Gastroesophageal sphincter (tissue), 4 donors: Measurements from ENCODE around the gene WFIKKN1. TPM values are rescaled to one million over a fixed set of nuclear protein-coding genes. Genes with fewer than 3 reads are reported as not detected.

Source experiments
- ATAC-seq: fragments of 150-250 bp; one replicate; pipeline ENCODE4 v1.9.1; 2016; ENCODE audit warnings: mild to moderate bottlenecking, moderate library complexity
- H3K27ac ChIP-seq, 4 donors: fragments of 200-600 bp; sonication (generic) in 3 of 4; 1 replicate in 3 of 4; 2 replicates in 1 of 4; pipeline ENCODE4 v1.5.1; 2016 to 2019
- H3K27me3 ChIP-seq: fragments of 200-600 bp; sonication (generic); one replicate; pipeline ENCODE4 v1.5.1; 2019
- H3K36me3 ChIP-seq, 2 donors: fragments of 200-600 bp; sonication (generic); one replicate each; pipeline ENCODE4 v1.5.1; 2019; ENCODE audit warnings: control low read depth in 1 of 2
- H3K4me1 ChIP-seq, 3 donors: fragments of 200-600 bp; sonication (generic); 1 replicate in 2 of 3; 2 replicates in 1 of 3; pipeline ENCODE4 v1.5.1; 2016 to 2019; ENCODE audit warnings: control low read depth in 2 of 3
- H3K4me3 ChIP-seq, 2 donors: fragments of 200-600 bp; sonication (generic); one replicate each; pipeline ENCODE4 v1.5.1; 2019; ENCODE audit warnings: mild to moderate bottlenecking in 1 of 2, moderate library complexity in 1 of 2
- H3K9me3 ChIP-seq, 3 donors: fragments of 200-600 bp; sonication (generic); one replicate each; pipeline ENCODE4 v1.5.1; 2017 to 2019; ENCODE audit warnings: control low read depth in 2 of 3
- EP300 ChIP-seq: sonication (generic); formaldehyde crosslinking; IDR thresholded peaks from one replicate; pipeline ENCODE4 v1.6.1; 2017; ENCODE audit warnings: antibody characterized with exemption, mild to moderate bottlenecking
- POLR2A ChIP-seq, 2 donors: fragments of 450-650 bp; IDR thresholded peaks; one replicate each; pipeline ENCODE4 v1.6.1; 2017; ENCODE audit warnings: antibody characterized with exemption in 2 of 2, mild to moderate bottlenecking in 2 of 2, moderate library complexity in 1 of 2
- POLR2AphosphoS5 ChIP-seq: sonication (generic); formaldehyde crosslinking; IDR thresholded peaks from one replicate; pipeline ENCODE4 v1.6.1; 2017; ENCODE audit warnings: antibody characterized with exemption
- WGBS, 2 donors: methylation state at CpG; one replicate each; pipeline ENCODE4 v1.1.5; 2018; ENCODE audit warnings: low coverage in 1 of 2; 5-methylcytosine and 5-hydroxymethylcytosine counted together
- total RNA-seq, 4 donors: library from RNA; depleted of rRNA; stranded (reverse); fragments of >200 nt; gene quantifications; one replicate each; pipeline ENCODE4 v1.1.0, GENCODE V29; 2016
- TF ChIP-seq, protein P1 (sequence below), 4 experiments: fragments of 200-600 bp in 2 of 4; fragments of 450-650 bp in 2 of 4; sonication (generic) in 1 of 4; IDR thresholded peaks; one replicate each; pipeline ENCODE4 v1.5.1; 2017 to 2019; ENCODE audit warnings: antibody characterized with exemption in 4 of 4, mild to moderate bottlenecking in 2 of 4, moderate library complexity in 2 of 4

The WFIKKN1 gene
- total RNA-seq, 4 donors from 2014 or later = 0.17 to 0.93 (median 0.35) TPM; not detected in 1

DNA sequence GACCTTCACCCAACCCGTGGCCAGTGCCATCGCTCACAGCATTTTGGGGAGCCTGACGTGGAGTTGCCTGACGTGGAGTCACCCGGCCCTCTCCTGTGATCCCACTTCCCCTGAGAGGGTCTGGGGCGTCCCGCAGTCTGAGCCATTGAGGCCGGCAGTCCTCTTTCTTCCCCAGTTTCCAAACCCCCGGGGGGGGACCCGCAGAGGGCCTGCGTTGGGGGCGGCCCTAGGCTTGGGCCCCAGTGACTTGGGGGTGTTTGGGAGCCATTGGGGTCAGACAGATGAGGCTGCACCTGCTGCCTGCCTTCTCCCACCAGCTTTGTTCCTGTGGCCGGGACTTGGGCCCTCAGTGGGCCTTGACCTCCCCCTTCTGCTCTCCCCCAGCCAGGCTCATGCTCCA lies 38.9 kb downstream of the WFIKKN1 start:
- Histone ChIP-seq H3K36me3 (peaks cover 0 to 50% of the 10 kb centered on the region in 2 donors), H3K4me1 (peaks cover 0 to 36% (median 11%) of the 10 kb centered on the region in 3 donors), H3K27ac (no peak overlapping the region), H3K4me3 (no peak overlapping the region), H3K9me3 (no peaks in the 10 kb centered on the region), H3K27me3 (no peaks in the 10 kb centered on the region)
- TF ChIP-seq, protein P1, sequence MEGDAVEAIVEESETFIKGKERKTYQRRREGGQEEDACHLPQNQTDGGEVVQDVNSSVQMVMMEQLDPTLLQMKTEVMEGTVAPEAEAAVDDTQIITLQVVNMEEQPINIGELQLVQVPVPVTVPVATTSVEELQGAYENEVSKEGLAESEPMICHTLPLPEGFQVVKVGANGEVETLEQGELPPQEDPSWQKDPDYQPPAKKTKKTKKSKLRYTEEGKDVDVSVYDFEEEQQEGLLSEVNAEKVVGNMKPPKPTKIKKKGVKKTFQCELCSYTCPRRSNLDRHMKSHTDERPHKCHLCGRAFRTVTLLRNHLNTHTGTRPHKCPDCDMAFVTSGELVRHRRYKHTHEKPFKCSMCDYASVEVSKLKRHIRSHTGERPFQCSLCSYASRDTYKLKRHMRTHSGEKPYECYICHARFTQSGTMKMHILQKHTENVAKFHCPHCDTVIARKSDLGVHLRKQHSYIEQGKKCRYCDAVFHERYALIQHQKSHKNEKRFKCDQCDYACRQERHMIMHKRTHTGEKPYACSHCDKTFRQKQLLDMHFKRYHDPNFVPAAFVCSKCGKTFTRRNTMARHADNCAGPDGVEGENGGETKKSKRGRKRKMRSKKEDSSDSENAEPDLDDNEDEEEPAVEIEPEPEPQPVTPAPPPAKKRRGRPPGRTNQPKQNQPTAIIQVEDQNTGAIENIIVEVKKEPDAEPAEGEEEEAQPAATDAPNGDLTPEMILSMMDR (IDR thresholded peaks at IDR 0.05) = no peak
- TF ChIP-seq EP300 (no peak), POLR2AphosphoS5 (no peak), POLR2A (IDR thresholded peaks at IDR 0.05) (no peak)
- ATAC-seq = no peak
- no CpG with 5 or more reads among the region's 13 CpGs for WGBS, 2 donors

DNA sequence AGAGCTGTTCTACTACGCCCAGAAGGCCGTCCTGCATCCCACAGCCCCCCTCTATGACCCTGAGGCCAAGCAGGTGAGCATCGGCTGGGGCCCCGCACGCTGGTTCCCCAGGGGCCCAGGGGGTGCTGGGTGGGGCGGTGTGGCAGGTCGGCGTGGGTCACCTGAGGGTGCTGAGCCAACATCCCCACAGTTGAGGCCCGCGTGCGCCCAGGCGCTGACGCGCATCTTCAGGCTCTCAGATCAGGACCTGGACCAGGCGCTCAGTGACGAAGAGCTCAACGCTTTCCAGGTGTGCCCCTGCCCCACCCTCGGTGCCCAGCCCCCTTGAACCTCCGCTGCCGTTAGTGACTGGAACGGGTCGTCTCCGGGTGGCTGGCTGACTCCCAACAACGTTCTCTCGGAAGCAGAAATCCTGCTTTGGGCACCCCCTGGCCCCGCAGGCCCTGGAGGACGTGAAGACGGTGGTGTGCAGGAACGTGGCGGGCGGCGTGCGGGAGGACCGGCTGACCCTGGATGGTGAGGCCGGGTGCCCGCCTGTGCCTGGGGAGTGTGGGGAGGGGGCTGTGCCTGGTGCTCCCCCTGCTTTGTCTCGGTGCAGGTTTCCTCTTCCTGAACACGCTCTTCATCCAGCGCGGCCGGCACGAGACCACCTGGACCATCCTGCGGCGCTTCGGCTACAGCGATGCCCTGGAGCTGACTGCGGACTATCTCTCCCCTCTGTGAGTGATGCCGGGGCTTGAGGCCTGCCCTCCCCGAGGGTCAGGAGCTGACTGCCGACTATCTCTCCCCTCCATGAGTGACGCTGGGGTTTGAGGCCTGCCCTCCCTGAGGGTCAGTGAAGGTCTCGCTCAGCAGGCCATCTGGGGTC lies 39.9 kb downstream of the WFIKKN1 start:
- Histone ChIP-seq H3K27me3 (no peaks in the 10 kb centered on the region), H3K9me3 (no peaks in the 10 kb centered on the region), H3K36me3 (peaks cover 0 to 50% of the 10 kb centered on the region in 2 donors), H3K4me3 (no peak overlapping the region), H3K4me1 (peaks cover 0 to 47% (median 19%) of the 10 kb centered on the region in 3 donors), H3K27ac (no peak overlapping the region)
- WGBS, 2 donors = 94% methylated on average over 6 of the region's 52 CpGs; no CpG with 5 or more reads in 1 of the 2 donors
- no peak for ATAC-seq
- no peak for TF ChIP-seq POLR2AphosphoS5
- TF ChIP-seq POLR2A (IDR thresholded peaks at IDR 0.05) = no peak
- TF ChIP-seq, protein P1 (IDR thresholded peaks at IDR 0.05) = no peak
- no peak for TF ChIP-seq EP300

DNA sequence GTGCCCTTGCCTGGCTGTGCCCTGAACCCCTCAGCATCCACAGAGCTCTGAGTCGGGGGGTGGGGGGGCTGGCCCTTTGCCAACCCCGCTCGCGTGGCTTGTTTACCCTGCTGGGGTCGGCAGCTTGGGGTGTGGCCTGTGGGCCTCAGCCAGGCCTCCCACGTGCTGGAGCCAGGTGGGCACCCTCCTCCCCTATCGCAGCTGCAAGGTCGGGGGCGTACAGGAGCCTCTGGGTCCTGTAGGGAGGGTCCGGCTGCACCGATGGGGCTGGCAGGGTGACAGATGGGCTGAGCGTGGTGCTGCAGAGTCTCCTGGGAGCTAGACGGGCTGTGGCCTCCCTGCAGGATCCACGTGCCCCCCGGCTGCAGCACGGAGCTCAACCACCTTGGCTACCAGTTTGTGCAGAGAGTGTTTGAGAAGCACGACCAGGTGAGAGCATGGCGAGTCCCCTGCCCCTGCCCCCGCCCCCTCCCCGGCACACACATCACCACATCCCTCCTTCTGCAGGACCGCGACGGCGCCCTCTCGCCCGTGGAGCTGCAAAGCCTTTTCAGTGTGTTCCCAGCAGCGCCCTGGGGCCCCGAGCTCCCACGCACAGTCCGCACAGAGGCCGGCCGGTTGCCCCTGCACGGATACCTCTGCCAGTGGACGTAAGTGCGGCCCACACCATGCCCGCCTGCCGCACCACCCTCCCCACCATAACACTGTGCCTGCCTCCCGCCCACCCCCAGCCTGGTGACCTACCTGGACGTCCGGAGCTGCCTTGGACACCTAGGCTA lies 40.8 kb downstream of the WFIKKN1 start:
- no peaks in the 10 kb centered on the region for H3K9me3 ChIP-seq
- no CpG with 5 or more reads among the region's 40 CpGs for WGBS, 2 donors
- no peak for ATAC-seq
- no peak overlapping the region for H3K27ac ChIP-seq
- H3K4me3 ChIP-seq = no peak overlapping the region
- TF ChIP-seq POLR2A (IDR thresholded peaks at IDR 0.05) = no peak
- TF ChIP-seq EP300 = no peak
- no peak for TF ChIP-seq POLR2AphosphoS5
- H3K4me1 ChIP-seq = peaks cover 0 to 55% (median 26%) of the 10 kb centered on the region in 3 donors
- H3K36me3 ChIP-seq = peaks cover 0 to 50% of the 10 kb centered on the region in 2 donors
- H3K27me3 ChIP-seq = no peaks in the 10 kb centered on the region

DNA sequence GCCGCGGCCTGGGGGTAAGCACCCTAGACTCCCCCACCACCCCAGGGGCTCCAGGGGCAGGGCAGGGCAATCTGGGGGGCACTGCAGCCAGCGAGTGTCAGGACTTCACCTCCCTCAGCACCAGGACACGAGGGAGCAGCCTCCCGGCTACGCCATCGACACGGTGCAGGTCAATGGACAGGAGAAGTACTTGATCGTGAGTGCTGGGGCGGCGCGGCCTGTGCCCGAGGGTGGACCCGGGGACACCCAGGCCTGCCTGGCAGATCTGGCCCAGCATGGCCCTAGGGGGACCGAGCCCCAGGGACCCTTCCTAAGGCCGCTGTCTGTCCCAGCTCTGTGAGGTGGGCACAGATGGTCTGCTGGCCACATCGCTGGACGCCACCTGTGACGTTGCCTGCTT lies 41.6 kb downstream of the WFIKKN1 start:
- 100% methylated on average over 3 of the region's 19 CpGs; no CpG with 5 or more reads in 1 of the 2 donors for WGBS, 2 donors
- H3K27me3 ChIP-seq = peaks cover 6% of the 10 kb centered on the region
- TF ChIP-seq POLR2AphosphoS5 = no peak
- TF ChIP-seq, protein P1 (IDR thresholded peaks at IDR 0.05) = no peak
- TF ChIP-seq EP300 = no peak
- no peak for TF ChIP-seq POLR2A (IDR thresholded peaks at IDR 0.05)
- no peak overlapping the region for H3K4me3 ChIP-seq
- H3K27ac ChIP-seq = no peak overlapping the region
- H3K36me3 ChIP-seq = peaks cover 0 to 50% of the 10 kb centered on the region in 2 donors
- H3K9me3 ChIP-seq = no peaks in the 10 kb centered on the region
- H3K4me1 ChIP-seq = peaks cover 0 to 51% (median 26%) of the 10 kb centered on the region in 3 donors
- ATAC-seq = no peak

DNA sequence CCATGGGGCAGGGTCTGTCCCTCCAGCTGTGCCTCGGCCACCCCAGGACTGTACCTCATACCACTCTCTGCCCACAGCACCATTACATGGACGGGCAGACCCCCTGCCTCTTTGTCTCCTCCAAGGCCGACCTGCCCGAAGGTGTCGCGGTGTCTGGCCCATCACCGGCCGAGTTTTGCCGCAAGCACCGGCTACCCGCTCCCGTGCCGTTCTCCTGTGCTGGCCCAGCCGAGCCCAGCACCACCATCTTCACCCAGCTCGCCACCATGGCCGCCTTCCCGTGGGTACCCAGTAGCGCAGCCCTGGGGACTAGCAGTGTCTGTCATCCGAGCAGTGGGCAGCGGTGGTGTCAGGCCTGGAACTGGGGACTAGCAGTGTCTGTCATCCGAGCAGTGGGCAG lies 42.1 kb downstream of the WFIKKN1 start:
- ATAC-seq = no peak
- H3K36me3 ChIP-seq = peaks cover 0 to 50% of the 10 kb centered on the region in 2 donors
- H3K27me3 ChIP-seq = peaks cover 8% of the 10 kb centered on the region
- no peak overlapping the region for H3K4me3 ChIP-seq
- H3K9me3 ChIP-seq = no peaks in the 10 kb centered on the region
- H3K27ac ChIP-seq = no peak overlapping the region
- no peak for TF ChIP-seq POLR2AphosphoS5
- TF ChIP-seq, protein P1 (IDR thresholded peaks at IDR 0.05) = no peak
- no peak for TF ChIP-seq POLR2A (IDR thresholded peaks at IDR 0.05)
- TF ChIP-seq EP300 = no peak
- peaks cover 0 to 46% (median 26%) of the 10 kb centered on the region in 3 donors for H3K4me1 ChIP-seq
- no CpG with 5 or more reads among the region's 21 CpGs for WGBS, 2 donors
